GM12892 (cell line): Measurements from ENCODE around the gene ADAMTSL1. TPM values are rescaled to one million over a fixed set of nuclear protein-coding genes. Genes with fewer than 3 reads are reported as not detected.
A peak's percentile ranks its signal among the peaks of the same experiment; 100 is the strongest.

Source experiments
- DNase-seq: peaks from one replicate; pipeline ENCODE4 v3.0.0; 2011; ENCODE audit not compliant: insufficient read length
- FAIRE-seq: peaks from 2 replicates; lab custom pipeline; 2011; peaks lifted over from hg19 to GRCh38; lab: Jason Lieb, UNC
- POLR2A ChIP-seq: IDR thresholded peaks from 2 replicates; pipeline ENCODE4 v1.6.1; 2011; ENCODE audit warnings: low read depth, low read length, control low read depth
- POLR2AphosphoS5 ChIP-seq: IDR thresholded peaks from 2 replicates; pipeline ENCODE4 v1.6.1; 2011; ENCODE audit warnings: low read depth, low read length, control low read depth
- TAF1 ChIP-seq: IDR thresholded peaks from 2 replicates; pipeline ENCODE4 v1.6.1; 2011; ENCODE audit warnings: low read depth, mild to moderate bottlenecking, control low read depth, low read length, borderline replicate concordance
- polyA plus RNA-seq: library from polyadenylated mRNA; unstranded; fragments of >200 nt; gene quantifications from one replicate; pipeline ENCODE4 v1.2.1, GENCODE V29; 2012; ENCODE audit warnings: missing spikeins, inconsistent platforms; ENCODE audit not compliant: missing spikeins

The ADAMTSL1 gene
- not detected for polyA plus RNA-seq

DNA sequence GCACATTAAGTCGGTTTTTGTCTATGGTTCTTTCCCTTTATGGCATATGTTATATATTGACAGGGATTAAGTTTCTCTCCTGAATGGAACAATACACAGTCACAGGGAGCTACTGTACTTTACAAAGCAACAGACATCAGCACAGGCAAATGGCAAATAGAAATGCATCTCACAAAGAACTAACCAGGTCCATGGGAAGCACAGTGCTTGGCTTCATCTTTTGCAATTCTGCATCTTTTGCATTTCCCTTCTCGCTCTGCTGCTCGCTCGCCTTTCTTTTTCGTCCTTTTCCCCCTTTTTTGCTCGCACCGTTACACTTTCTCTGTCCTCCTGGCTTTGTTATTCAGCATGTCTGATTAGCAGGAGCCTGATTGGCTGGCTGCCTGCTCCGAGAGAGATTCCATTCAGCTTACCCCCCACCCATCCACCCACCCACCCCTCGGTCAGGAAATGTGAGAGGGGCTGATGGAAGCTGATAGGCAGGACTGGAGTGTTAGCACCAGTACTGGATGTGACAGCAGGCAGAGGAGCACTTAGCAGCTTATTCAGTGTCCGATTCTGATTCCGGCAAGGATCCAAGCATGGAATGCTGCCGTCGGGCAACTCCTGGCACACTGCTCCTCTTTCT is at the start of gene ADAMTSL1:
Gene ADAMTSL1, plus strand, starts transcription at position 502 of the 628 bp plus-strand sequence. Its CDS starts 80 bp downstream, at position 582.
- FAIRE-seq (no peak), DNase-seq (no peak)
- no peak for TF ChIP-seq TAF1
- no peak for TF ChIP-seq POLR2A
- no peak for TF ChIP-seq POLR2AphosphoS5

DNA sequence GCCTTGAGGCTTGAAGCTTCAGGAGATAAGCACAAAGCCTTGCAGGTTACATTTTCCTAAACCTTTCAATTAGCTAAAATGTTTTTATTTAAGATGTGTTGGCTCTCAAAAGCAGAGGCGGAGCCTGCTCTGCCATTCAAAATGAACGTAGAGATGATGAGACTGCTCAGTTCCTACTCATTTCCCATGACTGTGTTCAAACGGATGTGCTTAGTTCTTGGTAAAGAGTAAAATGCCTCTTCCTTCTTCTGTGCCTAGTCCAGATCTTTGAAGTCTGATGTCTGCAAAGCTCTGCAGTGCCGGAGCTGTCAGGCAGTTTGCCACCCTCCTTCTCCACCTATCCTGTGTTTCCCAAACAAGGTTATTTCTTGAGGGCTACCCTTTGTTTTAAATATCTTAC is 46.3 kb upstream of the ADAMTSL1 start:
- DNase-seq (no peak), FAIRE-seq (no peak)
- TF ChIP-seq POLR2AphosphoS5 (no peak), POLR2A (no peak), TAF1 (no peak)

DNA sequence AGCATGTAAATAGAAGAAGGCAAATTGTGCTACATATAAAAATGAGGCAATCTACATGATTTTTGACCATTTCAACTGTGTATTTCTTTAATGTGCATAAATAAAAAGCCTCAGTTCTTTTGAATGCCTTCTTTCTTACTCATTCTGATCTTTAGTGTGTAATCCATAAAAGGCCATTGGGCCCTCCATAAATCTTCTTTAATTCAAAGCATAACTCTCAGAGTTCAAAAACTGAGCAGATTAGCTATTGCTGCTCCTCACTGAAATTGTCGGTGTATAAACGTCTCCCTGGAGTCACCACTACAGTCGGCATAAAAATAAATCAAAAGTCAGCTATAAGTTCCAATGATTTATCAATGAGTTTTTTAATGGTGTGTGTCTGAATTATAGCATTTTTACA is 45.3 kb upstream of the ADAMTSL1 start:
- DNase-seq (no peak), FAIRE-seq (no peak)
- TF ChIP-seq POLR2A (no peak), TAF1 (no peak), POLR2AphosphoS5 (no peak)

DNA sequence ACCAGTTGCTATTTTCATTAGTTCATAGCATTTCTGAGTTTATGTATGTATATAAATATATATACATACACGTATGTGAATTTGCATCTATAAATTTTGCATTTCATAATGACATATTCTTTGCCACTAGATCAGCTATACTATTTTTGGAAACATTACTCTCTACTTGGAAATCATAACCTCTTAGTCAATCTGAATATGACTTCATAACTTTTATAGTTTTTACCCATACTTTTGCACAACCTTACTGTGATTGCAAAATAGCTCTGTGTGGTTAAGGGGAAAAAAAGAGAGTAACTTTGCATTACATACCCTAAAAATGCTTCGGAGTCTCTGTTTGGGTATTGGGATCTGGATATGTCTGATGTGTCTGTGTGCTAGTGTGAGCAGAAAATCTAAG is 44.9 kb upstream of the ADAMTSL1 start:
- FAIRE-seq (no peak), DNase-seq (no peak)
- TF ChIP-seq TAF1 (no peak), POLR2AphosphoS5 (no peak), POLR2A (no peak)

DNA sequence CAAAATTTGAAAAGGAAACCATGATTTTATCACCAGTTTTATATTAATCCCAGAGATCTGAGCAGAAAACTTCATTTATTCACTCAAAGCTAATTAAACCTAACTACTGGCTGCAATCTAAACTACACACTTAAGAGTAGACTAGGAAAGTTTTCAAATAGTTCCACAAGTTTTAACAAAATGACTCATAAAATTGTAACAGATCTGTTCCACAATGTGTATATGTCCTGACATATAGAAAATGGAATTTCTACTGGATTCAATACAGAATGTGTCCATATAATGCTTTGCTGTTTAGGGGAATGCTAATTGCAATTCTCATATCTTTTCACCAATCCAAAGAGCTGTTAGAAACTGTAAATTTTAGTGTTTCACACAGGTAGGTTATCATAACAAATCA is 40.3 kb upstream of the ADAMTSL1 start:
- FAIRE-seq (no peak), DNase-seq (no peak)
- no peak for TF ChIP-seq POLR2A
- no peak for TF ChIP-seq TAF1
- no peak for TF ChIP-seq POLR2AphosphoS5

- DNase-seq, result no peak
- TF ChIP-seq POLR2A (no peak), POLR2AphosphoS5 (no peak), TAF1 (no peak)
- FAIRE-seq, result no peak
These were observed 36.4 kb upstream of the ADAMTSL1 start for GRCh38 chr9:18437315-18438201.

DNA sequence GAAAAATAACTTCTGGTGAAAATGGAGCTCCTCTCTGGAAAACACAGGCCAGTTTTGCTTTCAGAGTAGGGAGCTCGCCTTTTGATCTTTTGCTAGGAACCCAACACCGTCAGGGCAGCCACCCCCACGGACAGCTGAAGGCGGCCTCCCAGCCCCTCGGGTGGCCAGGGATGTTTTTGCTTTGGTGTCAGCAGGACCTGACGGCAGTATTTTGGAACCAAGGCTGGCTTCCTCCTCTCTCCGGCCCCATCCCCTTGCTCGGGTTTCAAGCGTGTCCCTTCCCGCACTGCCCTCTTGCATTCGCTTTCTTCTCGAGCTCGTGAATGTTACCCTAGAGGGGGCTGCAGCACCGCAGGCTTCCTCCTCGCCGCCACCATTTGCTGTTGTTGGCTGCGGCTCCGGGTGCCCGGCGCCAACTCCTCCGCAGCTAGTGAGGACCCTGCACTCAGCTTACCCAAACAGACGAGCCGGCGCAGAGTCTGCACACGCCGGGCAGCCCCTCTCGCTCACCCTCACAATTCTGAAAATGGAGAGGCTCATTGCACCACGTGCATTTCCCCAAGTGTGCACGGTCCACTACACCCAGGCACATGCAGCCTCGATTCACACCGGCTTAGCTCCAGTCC is 35.5 kb upstream of the ADAMTSL1 start:
- FAIRE-seq (no peak), DNase-seq (no peak)

GRCh38 chr9:18438951-18439350 is 35.0 kb upstream of the ADAMTSL1 start:
- FAIRE-seq (no peak), DNase-seq (no peak)
- TF ChIP-seq POLR2A, result no peak
- no peak for TF ChIP-seq TAF1
- no peak for TF ChIP-seq POLR2AphosphoS5

More for the DNA sequence above, 35.5 kb upstream of the ADAMTSL1 start:
- no peak for TF ChIP-seq POLR2AphosphoS5
- TF ChIP-seq TAF1, result no peak
- no peak for TF ChIP-seq POLR2A

DNA sequence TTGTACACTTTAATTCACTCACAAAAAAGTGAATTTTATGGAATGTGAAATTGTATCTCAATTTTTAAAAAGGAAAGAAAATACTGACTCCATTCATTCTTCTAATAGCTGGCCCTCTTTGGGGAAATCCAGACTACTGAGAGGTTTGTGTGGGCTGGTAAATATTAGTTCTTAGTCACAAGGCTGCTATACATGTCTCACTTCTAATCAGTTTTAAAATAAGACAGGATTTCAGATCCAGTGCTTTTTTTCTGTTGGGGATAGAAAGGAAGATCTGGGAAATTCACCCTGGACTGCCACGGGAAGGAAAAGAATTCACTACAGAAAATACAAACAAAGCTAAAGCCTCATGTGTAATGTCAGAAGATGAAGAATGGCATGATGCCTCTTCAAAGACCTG is 32.7 kb upstream of the ADAMTSL1 start:
- no peak for FAIRE-seq
- DNase-seq, result no peak
- TF ChIP-seq POLR2A (no peak), TAF1 (no peak), POLR2AphosphoS5 (no peak)

DNA sequence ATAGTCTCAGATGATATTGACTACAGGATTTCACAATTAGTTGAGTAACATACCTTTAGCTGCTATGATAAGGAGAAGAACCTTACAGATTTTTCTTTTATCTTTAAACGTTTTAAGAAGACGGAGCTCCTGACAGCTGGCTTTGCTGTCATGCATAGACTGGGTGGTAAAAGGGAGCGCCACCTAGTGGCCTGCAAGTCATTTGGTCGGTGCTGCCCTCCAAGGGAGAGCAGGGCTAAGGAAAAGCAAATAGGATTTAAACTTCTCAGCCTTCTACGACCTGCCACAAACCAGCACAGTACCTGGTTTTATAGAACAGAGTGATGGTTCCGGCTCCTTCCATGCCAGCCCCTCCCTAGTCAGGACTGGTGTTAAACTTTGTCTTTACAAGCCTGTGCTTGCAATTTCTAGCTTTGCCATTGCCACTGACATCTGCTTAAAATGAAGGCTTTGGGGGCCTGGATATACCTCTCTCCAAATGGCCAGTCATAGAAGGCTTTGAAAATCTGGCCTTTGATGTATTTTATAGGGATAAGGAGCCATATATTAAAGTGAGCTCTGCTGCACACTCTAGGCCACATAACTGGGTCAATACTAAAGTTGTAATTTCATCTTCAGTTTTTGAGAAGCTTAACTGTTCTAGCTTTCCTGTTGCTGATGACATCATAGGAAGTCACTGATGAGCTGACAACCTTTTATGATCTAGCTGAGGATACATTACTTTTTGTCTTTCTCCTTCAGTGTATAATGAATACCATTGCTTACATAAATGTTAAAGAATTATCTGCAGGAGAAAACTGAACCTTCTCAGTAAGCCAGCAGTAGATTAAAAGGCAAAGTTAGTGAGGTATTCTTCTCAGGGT is 31.1 kb upstream of the ADAMTSL1 start:
- peak; percentile 27 for DNase-seq
- TF ChIP-seq POLR2AphosphoS5, result no peak
- no peak for TF ChIP-seq POLR2A
- TF ChIP-seq TAF1, result no peak
- FAIRE-seq, result no peak
